Activated T-cell treated with anti-CD3 and anti-CD28 coated beads for 4 hours (primary cell): ENCODE data around the gene USP8.
"Not testable (repeated sequence)": the region's sequence is repeated elsewhere in the genome, so short reads cannot be mapped to it uniquely, and the experiment has no call there.

Source experiments
- DNase-seq: peaks from one replicate; pipeline ENCODE4 v3.0.0-alpha.2; 2020

Gene USP8

GRCh38 chr15:50452927-50453326 lies 28.7 kb downstream of the USP8 start:
- DNase-seq, result no peak

- DNase-seq, result no peak
Measured at GRCh38 chr15:50458348-50459112, 34.3 kb downstream of the USP8 start.

GRCh38 chr15:50463423-50464358 lies 39.5 kb downstream of the USP8 start:
- DNase-seq, result no peak

GRCh38 chr15:50471072-50471471 lies 46.9 kb downstream of the USP8 start:
- no peak for DNase-seq

GRCh38 chr15:50476143-50476542 lies 51.9 kb downstream of the USP8 start:
- no peak for DNase-seq

GRCh38 chr15:50484781-50485180 lies 60.6 kb downstream of the USP8 start:
- DNase-seq, result no peak

GRCh38 chr15:50485389-50485788 lies 61.2 kb downstream of the USP8 start:
- DNase-seq, result no peak

GRCh38 chr15:50487287-50487686 lies 63.1 kb downstream of the USP8 start:
- DNase-seq, result no peak

- no peak for DNase-seq
Measured at GRCh38 chr15:50493625-50494024, 69.4 kb downstream of the USP8 start.

- DNase-seq, result not testable (repeated sequence)
Measured at GRCh38 chr15:50494547-50494946, 70.3 kb downstream of the USP8 start.

- no peak for DNase-seq
Measured at GRCh38 chr15:50496692-50497091, 72.5 kb downstream of the USP8 start.

- no peak for DNase-seq
Measured at GRCh38 chr15:50500352-50500751, 76.1 kb downstream of the USP8 start.

- no peak for DNase-seq
Measured at GRCh38 chr15:50501815-50502214, 77.6 kb downstream of the USP8 start.

- DNase-seq, result no peak
Measured at GRCh38 chr15:50503144-50503543, 78.9 kb downstream of the USP8 start.

- not testable (repeated sequence) for DNase-seq
Measured at GRCh38 chr15:50505656-50506055, 81.5 kb downstream of the USP8 start.

GRCh38 chr15:50506121-50506520 lies 81.9 kb downstream of the USP8 start:
- DNase-seq, result no peak

GRCh38 chr15:50513001-50513400 lies 88.8 kb downstream of the USP8 start:
- DNase-seq, result no peak

- DNase-seq, result no peak
Measured at GRCh38 chr15:50519740-50520425, 95.7 kb downstream of the USP8 start.

- DNase-seq, result no peak
Measured at GRCh38 chr15:50523851-50524251, 99.6 kb downstream of the USP8 start.

GRCh38 chr15:50531163-50531562 lies 107.0 kb downstream of the USP8 start:
- DNase-seq, result no peak

GRCh38 chr15:50531766-50532165 lies 107.6 kb downstream of the USP8 start:
- no peak for DNase-seq

- DNase-seq, result no peak
Measured at GRCh38 chr15:50542887-50543210, 118.6 kb downstream of the USP8 start.

GRCh38 chr15:50543556-50543955 lies 119.4 kb downstream of the USP8 start:
- no peak for DNase-seq

GRCh38 chr15:50544368-50544767 lies 120.2 kb downstream of the USP8 start:
- DNase-seq, result no peak
